Parathyroid adenoma (tissue), 2 donors: ENCODE data around the gene SOCS3.

Experiments used
- H2AFZ ChIP-seq: fragments of 300-600 bp; sonication (generic); one replicate; pipeline ENCODE4 v1.7.0; 2017; ENCODE audit warnings: antibody characterized with exemption, mild to moderate bottlenecking
- H3K27ac ChIP-seq: fragments of 300-600 bp; sonication (generic); one replicate; pipeline ENCODE4 v1.7.0; 2017
- H3K27me3 ChIP-seq: fragments of 300-600 bp; sonication (generic); one replicate; pipeline ENCODE4 v1.7.0; 2017; ENCODE audit warnings: low read length; ENCODE audit not compliant: control insufficient read depth, insufficient read depth
- H3K36me3 ChIP-seq: fragments of 300-600 bp; sonication (generic); one replicate; pipeline ENCODE4 v1.7.0; 2017; ENCODE audit warnings: low read length; ENCODE audit not compliant: control insufficient read depth, insufficient read depth
- H3K4me1 ChIP-seq: fragments of 300-600 bp; sonication (generic); one replicate; pipeline ENCODE4 v1.7.0; 2017; ENCODE audit warnings: control low read depth
- H3K4me2 ChIP-seq: fragments of 300-600 bp; sonication (generic); one replicate; pipeline ENCODE4 v1.7.0; 2017; ENCODE audit warnings: low read length
- H3K4me3 ChIP-seq: fragments of 300-600 bp; sonication (generic); one replicate; pipeline ENCODE4 v1.7.0; 2017; ENCODE audit warnings: low read depth, low read length
- H3K79me2 ChIP-seq: fragments of 300-600 bp; sonication (generic); one replicate; pipeline ENCODE4 v1.7.0; 2017; ENCODE audit warnings: control low read depth
- H3K9ac ChIP-seq: fragments of 300-600 bp; sonication (generic); one replicate; pipeline ENCODE4 v1.7.0; 2017; ENCODE audit warnings: mild to moderate bottlenecking
- H3K9me3 ChIP-seq: fragments of 300-600 bp; sonication (generic); one replicate; pipeline ENCODE4 v1.7.0; 2017; ENCODE audit warnings: low read length; ENCODE audit not compliant: control insufficient read depth
- TF ChIP-seq, protein P1 (sequence below): fragments of 300-600 bp; sonication (generic); IDR thresholded peaks from one replicate; pipeline ENCODE4 v1.7.0; 2017; ENCODE audit warnings: antibody characterized with exemption, mild to moderate bottlenecking
- donor health status: primary hyperparathyroidism.

The SOCS3 gene

DNA sequence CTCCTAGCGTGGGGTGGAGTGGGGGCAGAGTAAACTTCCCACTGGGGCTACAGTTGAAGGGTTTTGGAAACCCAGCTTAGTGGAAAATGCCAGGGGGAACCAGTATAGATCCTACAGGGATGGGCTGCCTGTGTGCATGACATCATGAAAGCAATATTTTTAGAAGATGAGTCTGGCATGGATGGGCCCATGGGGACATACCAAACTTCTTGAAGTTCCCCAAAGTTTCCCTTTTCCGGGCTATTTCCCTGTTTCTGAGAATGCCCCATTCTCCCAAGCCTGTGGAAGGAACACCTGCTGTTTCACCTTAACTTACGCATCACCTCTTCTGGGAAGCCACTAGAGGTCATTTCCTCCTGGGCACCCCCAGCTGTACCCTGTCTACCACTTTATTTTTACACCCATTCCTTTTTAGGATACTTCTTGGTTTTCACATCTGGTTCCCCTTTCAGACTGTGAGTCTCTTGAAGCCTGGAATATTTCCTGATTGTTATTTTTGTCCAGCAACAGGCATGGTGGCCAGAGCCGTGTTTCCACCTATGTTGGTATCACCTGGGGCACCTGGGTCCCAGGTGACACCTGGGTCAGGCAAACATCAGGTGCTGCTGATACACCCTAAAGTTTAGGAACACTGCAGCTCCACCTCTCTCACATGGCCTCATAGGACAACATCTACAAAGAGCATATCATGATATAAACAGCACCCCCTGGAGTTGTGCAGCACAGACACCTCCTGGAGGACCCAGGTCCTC is 9.8 kb downstream of the SOCS3 start:
- TF ChIP-seq, protein P1, sequence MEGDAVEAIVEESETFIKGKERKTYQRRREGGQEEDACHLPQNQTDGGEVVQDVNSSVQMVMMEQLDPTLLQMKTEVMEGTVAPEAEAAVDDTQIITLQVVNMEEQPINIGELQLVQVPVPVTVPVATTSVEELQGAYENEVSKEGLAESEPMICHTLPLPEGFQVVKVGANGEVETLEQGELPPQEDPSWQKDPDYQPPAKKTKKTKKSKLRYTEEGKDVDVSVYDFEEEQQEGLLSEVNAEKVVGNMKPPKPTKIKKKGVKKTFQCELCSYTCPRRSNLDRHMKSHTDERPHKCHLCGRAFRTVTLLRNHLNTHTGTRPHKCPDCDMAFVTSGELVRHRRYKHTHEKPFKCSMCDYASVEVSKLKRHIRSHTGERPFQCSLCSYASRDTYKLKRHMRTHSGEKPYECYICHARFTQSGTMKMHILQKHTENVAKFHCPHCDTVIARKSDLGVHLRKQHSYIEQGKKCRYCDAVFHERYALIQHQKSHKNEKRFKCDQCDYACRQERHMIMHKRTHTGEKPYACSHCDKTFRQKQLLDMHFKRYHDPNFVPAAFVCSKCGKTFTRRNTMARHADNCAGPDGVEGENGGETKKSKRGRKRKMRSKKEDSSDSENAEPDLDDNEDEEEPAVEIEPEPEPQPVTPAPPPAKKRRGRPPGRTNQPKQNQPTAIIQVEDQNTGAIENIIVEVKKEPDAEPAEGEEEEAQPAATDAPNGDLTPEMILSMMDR = no peak
- no peak overlapping the region for H3K27ac ChIP-seq
- H3K27me3 ChIP-seq = no peaks in the 10 kb centered on the region
- no peaks in the 10 kb centered on the region for H3K79me2 ChIP-seq
- no peaks in the 10 kb centered on the region for H3K36me3 ChIP-seq
- no peak overlapping the region for H3K9ac ChIP-seq
- no peak overlapping the region for H3K4me3 ChIP-seq
- H2AFZ ChIP-seq = no peak overlapping the region
- H3K4me1 ChIP-seq = peaks cover 13% of the 10 kb centered on the region
- no peak overlapping the region for H3K4me2 ChIP-seq
- no peaks in the 10 kb centered on the region for H3K9me3 ChIP-seq

DNA sequence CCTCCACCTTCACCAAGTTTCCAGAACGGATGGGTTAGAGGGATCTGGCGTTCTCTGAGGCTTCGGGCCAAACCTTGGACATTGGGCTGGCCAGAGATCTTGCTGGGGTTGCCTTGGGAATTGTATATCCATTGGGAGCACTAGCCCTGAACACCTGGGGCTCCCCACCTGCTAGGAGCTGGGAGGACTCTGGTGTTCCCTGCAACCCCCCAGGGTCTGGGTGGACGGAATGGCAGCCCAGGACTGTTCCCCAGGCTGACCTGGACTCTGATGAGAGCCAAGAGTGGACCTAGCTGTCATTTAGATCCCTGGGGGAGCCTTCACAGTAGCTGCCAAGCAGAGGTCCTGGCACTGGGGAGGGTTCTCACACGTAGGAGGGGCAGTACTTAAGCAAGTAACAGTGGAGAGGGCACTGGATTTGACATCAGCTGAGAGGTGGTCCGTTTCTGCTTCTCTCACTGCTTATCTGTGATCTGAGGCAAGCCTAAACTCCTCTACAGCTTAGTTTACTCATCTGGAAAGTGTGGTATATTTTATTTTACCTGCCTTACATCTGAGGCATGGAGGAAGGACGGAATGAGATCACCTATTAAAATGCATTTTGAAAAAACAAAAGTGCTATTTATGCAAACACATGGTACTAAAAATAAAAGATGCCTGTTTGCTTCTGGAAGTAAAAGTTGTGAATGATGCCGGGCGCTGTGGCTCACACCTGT is 11.7 kb downstream of the SOCS3 start:
- no peak overlapping the region for H3K4me2 ChIP-seq
- no peaks in the 10 kb centered on the region for H3K9me3 ChIP-seq
- no peaks in the 10 kb centered on the region for H3K27me3 ChIP-seq
- H3K27ac ChIP-seq = no peak overlapping the region
- TF ChIP-seq, protein P1 = no peak
- no peak overlapping the region for H3K9ac ChIP-seq
- H3K36me3 ChIP-seq = no peaks in the 10 kb centered on the region
- H3K4me3 ChIP-seq = no peak overlapping the region
- H3K4me1 ChIP-seq = peaks cover 6% of the 10 kb centered on the region
- H2AFZ ChIP-seq = no peak overlapping the region
- no peaks in the 10 kb centered on the region for H3K79me2 ChIP-seq

DNA sequence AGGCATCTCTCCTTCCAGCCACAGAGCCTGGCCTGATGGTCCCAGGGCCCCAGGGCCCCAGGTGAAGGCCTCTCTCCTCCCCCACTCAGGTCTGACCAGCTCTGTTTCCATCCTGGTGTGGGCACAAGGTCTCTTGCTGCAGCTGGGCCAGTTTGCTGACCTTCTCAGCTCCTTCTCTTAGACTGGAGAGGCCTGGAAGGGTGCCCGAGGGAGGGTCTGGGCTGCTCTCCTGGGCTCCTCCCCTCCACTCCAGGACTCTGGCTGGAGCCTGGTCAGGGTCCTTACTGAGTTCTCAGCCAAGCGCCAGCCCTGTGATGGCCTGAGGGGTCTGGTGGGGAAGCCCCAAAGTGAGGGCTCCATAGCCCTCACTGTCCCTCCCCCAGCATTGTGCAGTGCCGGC is 12.4 kb downstream of the SOCS3 start:
- TF ChIP-seq, protein P1 = no peak
- H3K4me1 ChIP-seq = peaks cover 5% of the 10 kb centered on the region
- no peaks in the 10 kb centered on the region for H3K79me2 ChIP-seq
- no peak overlapping the region for H2AFZ ChIP-seq
- no peak overlapping the region for H3K4me2 ChIP-seq
- H3K9ac ChIP-seq = no peak overlapping the region
- no peaks in the 10 kb centered on the region for H3K36me3 ChIP-seq
- no peak overlapping the region for H3K27ac ChIP-seq
- H3K4me3 ChIP-seq = no peak overlapping the region
- H3K9me3 ChIP-seq = no peaks in the 10 kb centered on the region
- H3K27me3 ChIP-seq = no peaks in the 10 kb centered on the region

DNA sequence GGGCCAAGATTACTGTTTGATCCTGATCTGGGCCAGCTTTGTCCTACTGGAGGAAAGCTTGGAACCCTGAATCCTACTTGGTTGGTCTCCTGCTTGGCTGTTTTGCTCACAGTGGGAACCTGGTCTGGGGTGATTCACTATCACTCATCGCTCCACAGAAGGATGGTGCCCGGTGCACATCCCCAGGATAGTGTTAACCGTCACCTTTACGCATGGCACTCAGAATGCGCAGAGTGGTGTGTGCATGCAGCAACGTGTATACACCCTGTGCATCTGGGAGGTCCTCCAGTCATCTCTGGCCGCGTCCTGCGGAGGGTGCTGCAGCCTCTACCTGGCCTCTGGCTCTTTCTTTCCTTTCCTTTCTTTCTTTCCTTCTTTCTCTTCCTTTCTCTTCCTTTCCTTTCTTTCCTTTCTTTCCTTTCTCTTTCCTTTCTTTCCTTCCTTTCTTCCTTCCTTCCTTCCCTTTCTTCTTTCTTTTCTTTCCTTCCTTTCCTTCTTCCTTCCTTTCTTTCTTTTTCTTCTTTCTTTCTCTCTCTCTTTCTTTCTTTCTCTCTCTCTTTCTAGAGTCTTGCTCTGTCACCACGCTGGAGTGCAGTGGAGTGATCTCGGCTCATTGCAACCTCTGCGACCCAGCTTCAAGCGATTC is 13.1 kb downstream of the SOCS3 start:
- H3K4me3 ChIP-seq = no peak overlapping the region
- no peaks in the 10 kb centered on the region for H3K79me2 ChIP-seq
- no peaks in the 10 kb centered on the region for H3K9me3 ChIP-seq
- no peak overlapping the region for H2AFZ ChIP-seq
- no peak overlapping the region for H3K4me2 ChIP-seq
- H3K9ac ChIP-seq = no peak overlapping the region
- H3K4me1 ChIP-seq = no peaks in the 10 kb centered on the region
- no peaks in the 10 kb centered on the region for H3K27me3 ChIP-seq
- TF ChIP-seq, protein P1 = no peak
- no peak overlapping the region for H3K27ac ChIP-seq
- no peaks in the 10 kb centered on the region for H3K36me3 ChIP-seq
